Calu3 (cell line): ENCODE results near the gene RPLP2. TPM values are rescaled to one million over a fixed set of nuclear protein-coding genes. Genes with fewer than 3 reads are reported as not detected.

ENCODE experiments used
- BruUV-seq: library from RNA; stranded (reverse); fragments of 400-500 nt; replicated peaks from 2 replicates; lab custom pipeline; 2021; lab: Mats Ljungman, UMichigan
- CTCF ChIA-PET: fragments of 300-600 bp; sonication (Branson Sonifier 250); formaldehyde crosslinking; loops from one replicate; lab custom pipeline; 2022; ENCODE audit warnings: antibody characterized with exemption; lab: Charles Lee
- DNase-seq: peaks from one replicate; pipeline ENCODE4 v3.0.0; 2022
- H3K27ac Mint-ChIP-seq: one replicate; pipeline ENCODE4 v1.8.0; 2022; ENCODE audit warnings: mixed read lengths; ENCODE audit not compliant: unreplicated experiment
- H3K27me3 Mint-ChIP-seq: one replicate; pipeline ENCODE4 v1.8.0; 2022; ENCODE audit warnings: mixed read lengths; ENCODE audit not compliant: unreplicated experiment
- H3K36me3 Mint-ChIP-seq: one replicate; pipeline ENCODE4 v1.8.0; 2022; ENCODE audit warnings: mild to moderate bottlenecking, moderate library complexity, mixed read lengths; ENCODE audit not compliant: insufficient read depth, unreplicated experiment
- H3K4me1 Mint-ChIP-seq: one replicate; pipeline ENCODE4 v1.8.0; 2022; ENCODE audit warnings: mild to moderate bottlenecking, low read depth, mixed read lengths; ENCODE audit not compliant: unreplicated experiment
- H3K4me3 Mint-ChIP-seq: one replicate; pipeline ENCODE4 v1.8.0; 2022; ENCODE audit warnings: mild to moderate bottlenecking, low read depth, moderate library complexity, mixed read lengths; ENCODE audit not compliant: unreplicated experiment
- H3K9me3 Mint-ChIP-seq: one replicate; pipeline ENCODE4 v1.8.0; 2022; ENCODE audit warnings: low read depth, mixed read lengths; ENCODE audit not compliant: unreplicated experiment
- intact Hi-C: fragments of 100-400 bp; cut with micrococcal nuclease; formaldehyde crosslinking; loops from one replicate; pipeline ENCODE4 v1.10.0; 2022; ENCODE audit not compliant: unreplicated experiment
- total RNA-seq: library from RNA; stranded (reverse); gene quantifications from 2 replicates; pipeline ENCODE4 v1.2.3, GENCODE V29; 2022
- TF ChIP-seq, protein P1 (sequence below): fragments of 200-600 bp; IDR thresholded peaks from one replicate; pipeline ENCODE4 v1.8.0; 2022; ENCODE audit warnings: antibody characterized with exemption; ENCODE audit not compliant: unreplicated experiment

Gene RPLP2
- total RNA-seq, 1 experiment from 2014 or later: 1,381 TPM

DNA sequence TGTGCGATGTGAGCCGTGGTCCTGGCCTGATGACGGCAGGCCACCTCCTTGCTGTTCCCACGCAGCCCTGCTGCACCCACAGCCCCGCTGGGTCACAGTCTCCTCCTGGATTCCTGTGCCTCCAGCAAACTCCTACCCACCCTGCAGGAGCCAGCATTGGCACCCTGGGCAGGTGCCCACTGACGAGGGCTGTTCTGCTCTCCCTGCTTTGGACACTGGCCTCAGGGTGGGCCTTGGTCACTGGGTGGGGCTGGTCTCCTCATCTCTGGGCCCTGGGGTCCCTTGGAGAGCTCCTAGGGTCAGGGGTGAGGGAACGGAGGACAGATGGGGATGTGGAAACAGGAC is 45.5 kb downstream of the RPLP2 start:
- TF ChIP-seq, protein P1, sequence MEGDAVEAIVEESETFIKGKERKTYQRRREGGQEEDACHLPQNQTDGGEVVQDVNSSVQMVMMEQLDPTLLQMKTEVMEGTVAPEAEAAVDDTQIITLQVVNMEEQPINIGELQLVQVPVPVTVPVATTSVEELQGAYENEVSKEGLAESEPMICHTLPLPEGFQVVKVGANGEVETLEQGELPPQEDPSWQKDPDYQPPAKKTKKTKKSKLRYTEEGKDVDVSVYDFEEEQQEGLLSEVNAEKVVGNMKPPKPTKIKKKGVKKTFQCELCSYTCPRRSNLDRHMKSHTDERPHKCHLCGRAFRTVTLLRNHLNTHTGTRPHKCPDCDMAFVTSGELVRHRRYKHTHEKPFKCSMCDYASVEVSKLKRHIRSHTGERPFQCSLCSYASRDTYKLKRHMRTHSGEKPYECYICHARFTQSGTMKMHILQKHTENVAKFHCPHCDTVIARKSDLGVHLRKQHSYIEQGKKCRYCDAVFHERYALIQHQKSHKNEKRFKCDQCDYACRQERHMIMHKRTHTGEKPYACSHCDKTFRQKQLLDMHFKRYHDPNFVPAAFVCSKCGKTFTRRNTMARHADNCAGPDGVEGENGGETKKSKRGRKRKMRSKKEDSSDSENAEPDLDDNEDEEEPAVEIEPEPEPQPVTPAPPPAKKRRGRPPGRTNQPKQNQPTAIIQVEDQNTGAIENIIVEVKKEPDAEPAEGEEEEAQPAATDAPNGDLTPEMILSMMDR: no peak
- DNase-seq: no peak
- peaks cover 9% of the 10 kb centered on the region for H3K4me1 Mint-ChIP-seq
- peaks cover 34% of the 10 kb centered on the region for H3K36me3 Mint-ChIP-seq
- H3K9me3 Mint-ChIP-seq: no peaks in the 10 kb centered on the region
- H3K27me3 Mint-ChIP-seq: no peaks in the 10 kb centered on the region
- CTCF ChIA-PET: no interaction called here
- BruUV-seq: no TSS peak
- no peak overlapping the region for H3K4me3 Mint-ChIP-seq
- H3K27ac Mint-ChIP-seq: no peak overlapping the region
- intact Hi-C loops: loop anchor here (10.0 kb wide), 1 partner anchor 199 kb away; no protein-coding TSS in a partner anchor

GRCh38 chr11:855796-856195 is 46.0 kb downstream of the RPLP2 start:
- Mint-ChIP-seq H3K4me3 (no peak overlapping the region), H3K36me3 (peaks cover 34% of the 10 kb centered on the region), H3K9me3 (no peaks in the 10 kb centered on the region), H3K4me1 (peaks cover 9% of the 10 kb centered on the region), H3K27ac (no peak overlapping the region), H3K27me3 (no peaks in the 10 kb centered on the region)
- BruUV-seq: no TSS peak
- DNase-seq: no peak
- intact Hi-C loops: loop anchor here (10.0 kb wide), 1 partner anchor 199 kb away; no protein-coding TSS in a partner anchor
- TF ChIP-seq, protein P1: no peak
- CTCF ChIA-PET: no interaction called here

- intact Hi-C loops: loop anchor here (10.0 kb wide), 1 partner anchor 198 kb away; no protein-coding TSS in a partner anchor
- Mint-ChIP-seq H3K27me3 (peaks cover 6% of the 10 kb centered on the region), H3K27ac (no peak overlapping the region), H3K4me3 (no peak overlapping the region), H3K36me3 (peaks cover 38% of the 10 kb centered on the region), H3K9me3 (no peaks in the 10 kb centered on the region), H3K4me1 (peaks cover 9% of the 10 kb centered on the region)
- no peak for DNase-seq
- CTCF ChIA-PET: interaction anchor here (0.9 kb wide), 1 partner anchor 9 kb away, joined by 4 read pairs; no protein-coding TSS in a partner anchor
- no TSS peak for BruUV-seq
- TF ChIP-seq, protein P1: no peak
These were observed 46.6 kb downstream of the RPLP2 start for GRCh38 chr11:856397-856796.

DNA sequence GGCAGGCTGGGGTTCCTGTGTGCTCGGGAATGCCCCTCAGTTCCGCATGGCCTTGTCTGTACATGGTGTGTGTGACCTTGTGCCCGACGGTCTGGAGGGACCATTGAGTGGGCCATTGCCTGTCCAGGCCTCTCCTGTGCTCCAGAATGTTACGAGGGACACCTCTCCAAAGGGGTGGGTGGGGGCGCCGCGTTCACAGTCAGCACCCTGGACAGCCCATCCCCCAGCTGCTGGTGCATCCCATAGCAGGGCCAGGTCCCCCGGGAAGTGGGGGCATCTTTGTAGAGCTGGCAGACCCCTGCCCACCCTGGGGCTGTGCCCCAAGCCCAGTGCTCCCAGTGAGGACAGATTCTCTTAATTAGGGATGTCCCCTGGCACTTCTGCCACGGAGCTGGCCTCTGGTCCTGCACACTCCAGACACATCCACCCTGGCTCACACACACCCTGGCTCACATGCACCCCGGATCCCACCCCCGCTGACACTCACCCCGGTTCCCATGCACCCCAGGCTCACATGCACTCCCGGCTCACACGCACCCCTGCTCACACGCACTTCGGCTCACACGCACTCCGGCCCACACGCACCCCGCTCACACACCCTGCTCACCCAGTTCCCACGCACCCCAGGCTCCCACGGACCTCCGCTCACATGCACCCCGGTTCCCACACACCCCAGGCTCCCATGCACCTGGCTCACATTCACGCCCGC is 48.4 kb downstream of the RPLP2 start:
- TF ChIP-seq, protein P1: no peak

More for the DNA sequence above, 48.4 kb downstream of the RPLP2 start:
- H3K27ac Mint-ChIP-seq: no peak overlapping the region
- CTCF ChIA-PET: no interaction called here
- no peaks in the 10 kb centered on the region for H3K9me3 Mint-ChIP-seq
- peaks cover 15% of the 10 kb centered on the region for H3K27me3 Mint-ChIP-seq
- H3K4me1 Mint-ChIP-seq: peaks cover 9% of the 10 kb centered on the region
- H3K4me3 Mint-ChIP-seq: no peak overlapping the region
- H3K36me3 Mint-ChIP-seq: peaks cover 56% of the 10 kb centered on the region
- no peak for DNase-seq
- no TSS peak for BruUV-seq
- intact Hi-C loops: loop anchor here (10.0 kb wide), 1 partner anchor 197 kb away; no protein-coding TSS in a partner anchor
